ENCODE results near the gene CTSH.

CTSH gene

DNA sequence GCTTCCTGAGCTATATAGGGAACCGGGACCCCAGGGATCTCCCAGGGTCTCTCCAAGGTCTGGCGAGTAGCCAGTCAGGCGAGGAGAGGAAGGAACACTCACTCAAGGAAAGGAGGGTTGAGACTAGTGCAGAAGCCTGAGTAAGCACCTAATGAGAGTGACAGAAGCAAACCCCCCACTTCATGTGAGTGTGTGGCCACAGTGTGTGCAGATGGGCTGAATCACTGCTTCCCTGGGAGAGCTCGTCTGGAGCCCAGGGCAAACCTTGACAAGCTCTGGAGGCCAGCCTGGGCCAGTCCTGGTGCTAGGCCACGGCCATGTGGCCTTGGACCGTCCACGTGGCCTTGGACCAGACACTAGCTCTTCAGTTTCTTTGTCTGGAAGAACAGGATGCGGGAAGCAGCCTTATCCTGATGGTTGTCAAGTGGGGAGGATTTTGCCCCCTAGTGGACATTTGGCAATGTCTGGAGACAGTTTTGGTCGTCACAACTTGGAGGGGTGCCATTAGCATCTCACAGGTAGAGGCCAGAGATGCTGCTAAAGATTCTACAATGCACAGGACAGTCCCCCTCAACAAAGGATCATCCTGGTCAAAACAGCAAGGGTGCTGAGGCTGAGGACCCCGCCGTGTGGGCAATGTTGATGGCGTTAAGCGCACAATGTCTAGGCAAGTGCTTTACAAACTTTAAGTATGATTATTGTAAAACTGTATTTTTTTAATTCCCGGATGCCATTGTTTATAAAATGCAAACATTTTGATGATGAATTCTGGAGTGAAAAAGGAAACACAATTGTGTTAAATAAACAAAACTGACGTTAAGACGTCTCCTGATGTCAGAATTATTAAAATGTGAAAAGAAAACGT, 34.8 kb upstream of the CTSH start:
- in situ Hi-C loops (cut with MboI; ENCODE audit: low pct_unique_long_range_greater_than_20kb, low sequenced_read_pairs): no loop called here
- DNase-seq: peak; percentile 87

GRCh38 chr15:78978601-78979179, 33.8 kb upstream of the CTSH start:
- no peak for DNase-seq
- in situ Hi-C loops (cut with MboI; ENCODE audit: low pct_unique_long_range_greater_than_20kb, low sequenced_read_pairs): no loop called here

DNA sequence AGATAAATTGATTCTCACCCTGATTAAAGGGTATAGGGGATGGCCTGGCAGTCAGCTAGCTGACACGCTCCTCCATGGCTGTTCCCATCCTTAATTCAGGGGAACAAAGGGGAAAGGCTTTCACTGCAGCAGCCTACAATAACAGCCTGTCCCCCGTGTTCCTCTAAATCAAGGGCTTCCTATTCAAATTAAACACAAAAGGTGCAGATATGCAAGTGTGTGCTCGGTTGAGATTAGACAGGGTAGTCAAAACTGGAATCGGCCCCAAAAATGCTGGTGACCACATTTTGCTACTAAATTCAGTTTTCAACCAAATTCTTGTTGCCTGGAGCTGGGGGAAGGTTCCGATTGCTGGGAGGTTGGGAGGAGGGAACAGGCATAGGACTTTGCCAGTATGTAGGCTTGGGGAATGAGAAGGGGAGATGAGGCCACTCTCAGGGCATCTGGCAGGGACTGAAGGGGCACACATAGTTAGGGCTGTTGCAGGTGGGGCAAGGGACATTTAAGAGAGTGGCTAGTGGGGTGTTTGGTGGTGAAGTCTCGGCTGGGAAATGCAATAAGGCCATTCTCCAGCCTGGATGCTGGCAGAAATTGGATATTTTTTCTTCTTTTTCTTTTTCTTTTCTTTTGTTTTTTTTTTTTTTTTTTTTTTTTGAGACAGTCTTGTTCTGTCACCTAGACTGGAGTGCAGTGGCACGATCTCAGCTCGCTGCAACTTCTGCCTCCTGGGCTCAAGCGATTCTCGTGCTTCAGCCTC, 32.9 kb upstream of the CTSH start:
- in situ Hi-C loops (cut with MboI; ENCODE audit: low pct_unique_long_range_greater_than_20kb, low sequenced_read_pairs): no loop called here
- no peak for DNase-seq

DNA sequence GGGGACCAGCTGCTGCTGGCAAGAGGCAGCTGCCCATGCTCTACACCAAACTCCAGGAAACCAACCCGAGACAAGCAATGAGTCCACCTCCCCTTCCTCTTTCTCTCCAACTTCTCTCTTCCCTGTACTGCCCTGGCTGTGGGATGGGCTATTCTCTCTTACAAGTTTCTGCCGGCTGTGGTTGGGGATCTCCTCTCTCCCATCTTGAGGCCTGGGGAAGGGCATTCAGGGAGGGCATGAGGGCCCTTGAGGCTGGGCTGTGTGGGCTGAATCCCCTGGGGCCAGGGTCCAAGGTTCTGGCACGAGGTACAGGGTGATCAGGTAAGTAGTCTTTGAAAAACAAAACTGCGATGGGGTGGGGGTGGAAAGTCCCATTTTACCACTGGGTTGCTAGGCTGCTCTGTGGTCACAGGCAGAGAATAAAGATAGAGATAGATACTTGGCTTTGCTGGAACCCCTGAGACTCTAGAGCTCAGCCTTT, 32.3 kb upstream of the CTSH start:
- in situ Hi-C loops (cut with MboI; ENCODE audit: low pct_unique_long_range_greater_than_20kb, low sequenced_read_pairs): no loop called here

DNA sequence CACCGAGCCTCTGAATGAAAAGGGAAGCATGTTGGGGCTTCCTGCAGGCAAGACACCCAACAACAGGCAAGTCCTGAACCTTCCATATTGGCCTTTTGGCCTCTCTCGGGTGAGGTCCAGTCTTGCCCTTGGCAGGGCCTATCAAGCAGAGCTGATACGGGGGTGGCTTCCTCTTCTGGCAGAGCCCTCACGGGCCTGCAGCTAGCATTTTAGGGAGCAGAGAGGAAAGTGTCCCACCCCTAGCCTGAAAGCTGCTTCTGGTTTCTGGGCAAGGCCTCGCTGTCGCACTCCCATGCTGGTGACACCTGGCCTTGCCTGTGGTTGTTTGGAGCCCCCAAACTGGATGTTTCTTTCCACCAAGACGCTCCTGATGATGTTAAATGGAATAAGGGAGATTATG, 31.8 kb upstream of the CTSH start:
- in situ Hi-C loops (cut with MboI; ENCODE audit: low pct_unique_long_range_greater_than_20kb, low sequenced_read_pairs): no loop called here
- DNase-seq: no peak

More for the DNA sequence above, 32.3 kb upstream of the CTSH start:
- DNase-seq: peak; percentile 90

DNA sequence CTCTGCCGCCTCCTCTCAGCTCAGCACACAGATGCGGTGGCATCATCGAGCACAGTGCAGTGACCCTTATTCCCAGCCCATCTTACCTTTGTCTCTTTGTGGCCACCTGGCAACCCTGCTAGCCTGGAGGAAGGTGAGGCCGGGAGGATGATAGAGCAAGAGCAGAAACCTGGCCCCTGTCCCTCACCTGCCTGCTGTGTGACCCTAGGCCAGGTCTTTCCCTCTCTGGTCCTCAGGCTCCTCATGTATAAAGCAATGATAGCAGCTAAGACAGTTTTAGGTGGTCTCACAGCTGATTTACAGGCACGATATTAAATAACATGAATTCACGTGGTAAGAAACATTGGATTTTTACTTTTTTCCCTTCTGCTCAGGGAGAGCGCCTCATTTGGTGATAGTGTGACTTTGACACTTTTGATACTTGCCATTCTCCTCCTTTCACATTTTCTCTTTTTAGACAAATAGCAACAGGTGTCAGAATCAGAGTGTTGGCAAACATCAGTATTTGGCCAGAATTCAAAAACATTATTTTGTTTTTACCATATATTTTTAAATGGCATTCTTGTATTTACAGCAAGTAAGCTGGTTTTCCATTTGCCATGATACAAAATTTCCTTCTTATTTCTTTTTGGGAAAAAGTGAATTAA, 29.5 kb upstream of the CTSH start:
- in situ Hi-C loops (cut with MboI; ENCODE audit: low pct_unique_long_range_greater_than_20kb, low sequenced_read_pairs): no loop called here
- DNase-seq: no peak

GRCh38 chr15:78969687-78970349, 25.0 kb upstream of the CTSH start:
- DNase-seq: no peak
- in situ Hi-C loops (cut with MboI; ENCODE audit: low pct_unique_long_range_greater_than_20kb, low sequenced_read_pairs): no loop called here

DNA sequence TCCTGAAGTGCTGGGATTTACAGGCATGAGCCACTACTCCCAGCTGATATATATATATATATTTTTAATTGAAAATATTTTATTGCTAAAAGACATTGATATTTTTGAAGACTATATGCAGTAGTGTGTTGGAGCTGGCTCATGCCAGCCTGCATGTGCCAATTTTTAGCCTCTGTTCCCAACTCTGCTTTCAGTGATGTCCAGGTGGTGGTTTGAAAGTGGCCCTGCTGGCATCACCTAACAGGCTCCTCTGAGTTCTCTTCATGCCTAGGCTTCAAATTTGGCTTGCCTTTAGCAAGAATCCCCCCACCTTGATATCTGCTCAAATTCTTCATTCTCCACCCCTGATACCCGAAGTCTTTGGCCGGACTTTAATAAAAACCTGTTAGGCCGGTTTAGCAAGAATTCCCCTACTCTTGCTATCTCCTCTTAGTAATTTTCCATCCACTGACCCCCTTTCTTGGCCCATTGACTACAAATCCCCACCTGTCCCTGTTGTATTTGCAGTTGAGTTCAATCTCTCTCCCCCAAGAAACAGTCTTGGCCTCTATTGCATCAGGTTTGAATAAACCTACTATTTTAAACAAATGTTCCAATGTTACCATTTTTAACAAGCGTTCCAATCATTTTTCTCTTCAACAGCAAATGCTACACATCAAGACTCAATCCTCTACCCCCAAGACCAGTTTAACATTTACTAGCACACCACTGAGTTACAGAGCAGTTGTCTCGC, 23.9 kb upstream of the CTSH start:
- DNase-seq: no peak
- in situ Hi-C loops (cut with MboI; ENCODE audit: low pct_unique_long_range_greater_than_20kb, low sequenced_read_pairs): no loop called here

- in situ Hi-C loops (cut with MboI; ENCODE audit: low pct_unique_long_range_greater_than_20kb, low sequenced_read_pairs): no loop called here
- DNase-seq: no peak
Observed at GRCh38 chr15:78968114-78968513, 23.3 kb upstream of the CTSH start.

DNA sequence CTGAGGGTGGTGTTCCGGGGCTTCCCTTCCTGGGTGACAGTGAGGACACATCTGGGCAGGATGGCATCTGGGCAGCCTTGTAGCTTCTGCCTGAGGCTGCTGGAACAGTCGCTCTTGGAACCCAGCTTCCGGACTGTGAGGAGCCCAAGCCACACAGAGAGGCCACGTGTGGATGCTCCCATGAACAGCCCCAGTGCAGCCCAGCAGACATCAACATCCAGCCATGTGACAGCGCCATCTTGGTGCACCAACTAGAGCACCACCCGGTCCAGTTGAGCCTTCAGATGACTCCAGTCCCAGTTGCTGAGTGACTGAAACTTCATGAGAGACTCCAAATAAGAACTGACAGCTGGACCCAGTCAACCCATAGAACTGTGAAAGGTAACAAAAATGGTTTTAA, 15.5 kb upstream of the CTSH start:
- in situ Hi-C loops (cut with MboI; ENCODE audit: low pct_unique_long_range_greater_than_20kb, low sequenced_read_pairs): no loop called here
- no peak for DNase-seq

DNA sequence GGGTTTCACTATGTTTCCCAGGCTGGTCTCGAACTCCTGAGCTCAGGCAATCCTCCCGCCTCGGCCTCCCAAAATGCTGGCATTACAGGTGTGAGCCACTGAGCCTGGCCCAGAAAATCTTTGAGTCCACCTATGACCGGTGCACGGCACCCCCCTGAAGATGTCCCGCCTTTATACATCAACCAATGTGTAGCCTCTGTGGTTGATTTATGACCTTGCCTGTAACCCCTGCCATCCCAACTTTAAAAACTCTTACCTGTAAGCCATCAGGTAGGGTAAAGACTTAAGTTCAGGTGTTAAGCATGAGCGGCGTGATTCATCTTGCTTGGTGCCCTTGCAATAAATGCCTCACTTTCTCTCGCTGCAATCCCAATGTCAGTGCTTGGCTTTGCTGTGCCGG, 14.5 kb upstream of the CTSH start:
- in situ Hi-C loops (cut with MboI; ENCODE audit: low pct_unique_long_range_greater_than_20kb, low sequenced_read_pairs): no loop called here
- no peak for DNase-seq

DNA sequence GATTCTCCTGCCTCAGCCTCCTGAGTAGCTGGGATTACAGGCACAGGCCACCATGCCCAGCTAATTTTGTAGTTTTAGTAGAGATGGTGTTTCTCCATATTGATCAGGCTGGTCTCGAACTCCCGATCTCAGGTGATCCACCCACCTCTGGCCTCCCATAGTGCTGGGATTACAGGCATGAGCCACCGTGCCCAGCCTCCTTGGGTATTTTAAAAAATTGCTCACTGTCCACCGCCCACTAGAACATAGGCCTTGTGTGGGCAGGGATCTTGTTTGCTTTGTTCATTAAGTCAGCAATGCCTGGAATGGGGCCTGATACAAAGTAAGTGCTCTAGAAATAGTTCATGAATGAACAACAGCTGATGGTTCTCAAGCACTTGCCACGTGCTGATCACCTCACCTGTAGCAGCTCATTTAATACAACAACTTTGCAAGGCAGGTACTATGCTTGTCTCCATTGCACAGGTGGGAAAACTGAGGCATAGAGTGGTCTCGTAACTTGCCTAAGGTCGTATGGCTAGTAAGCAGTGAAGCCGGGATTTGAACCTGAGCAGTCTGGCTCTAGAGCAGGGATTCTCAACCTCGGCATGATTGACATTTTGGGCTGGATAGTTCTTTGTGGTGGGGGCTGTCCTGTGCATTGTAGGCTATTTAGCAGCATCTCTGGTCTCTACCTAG, 12.7 kb upstream of the CTSH start:
- in situ Hi-C loops (cut with MboI; ENCODE audit: low pct_unique_long_range_greater_than_20kb, low sequenced_read_pairs): no loop called here
- no peak for DNase-seq

- in situ Hi-C loops (cut with MboI; ENCODE audit: low pct_unique_long_range_greater_than_20kb, low sequenced_read_pairs): no loop called here
- no peak for DNase-seq
Observed at GRCh38 chr15:78956937-78957336, 12.1 kb upstream of the CTSH start.

DNA sequence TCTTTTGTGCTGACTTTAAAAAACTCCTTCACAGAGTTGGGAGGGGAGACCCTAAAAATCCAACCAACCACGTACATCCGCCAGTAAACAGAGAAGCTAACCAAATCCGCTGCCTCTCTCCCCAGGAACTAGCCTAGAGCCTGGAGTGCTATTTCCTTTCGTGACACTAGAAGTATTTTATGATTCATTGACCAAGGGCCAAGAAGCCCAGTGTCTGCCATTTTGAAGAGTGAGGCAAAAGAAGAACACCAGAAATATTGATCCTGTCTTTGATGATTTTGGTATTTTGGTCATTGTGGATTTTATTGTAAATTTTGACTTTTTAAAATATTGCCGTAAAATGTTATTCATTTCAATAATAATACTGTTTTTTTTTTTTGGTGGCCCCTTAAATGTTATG, 10.5 kb upstream of the CTSH start:
- in situ Hi-C loops (cut with MboI; ENCODE audit: low pct_unique_long_range_greater_than_20kb, low sequenced_read_pairs): no loop called here

DNA sequence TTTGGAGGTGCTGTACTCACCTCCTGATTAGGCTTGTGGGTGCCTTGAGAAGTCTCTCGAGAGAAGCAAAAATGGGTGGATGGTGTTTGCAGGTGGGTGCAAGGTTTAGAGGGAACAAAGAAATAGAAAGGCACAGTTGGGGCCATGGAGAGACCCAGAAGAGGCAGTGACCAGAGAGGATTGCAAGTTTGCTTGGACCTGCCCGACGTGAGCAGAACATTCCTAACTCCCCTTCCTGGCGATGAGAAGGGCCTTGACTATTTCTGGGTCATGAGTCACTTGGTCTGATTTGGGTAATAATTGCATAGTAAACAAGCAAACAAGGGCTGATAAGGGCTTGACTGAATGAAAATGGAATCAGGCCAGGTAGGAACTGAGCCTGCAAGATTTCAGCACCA, 7.0 kb upstream of the CTSH start:
- in situ Hi-C loops (cut with MboI; ENCODE audit: low pct_unique_long_range_greater_than_20kb, low sequenced_read_pairs): no loop called here
- DNase-seq: no peak

More for the DNA sequence above, 10.5 kb upstream of the CTSH start:
- no peak for DNase-seq

DNA sequence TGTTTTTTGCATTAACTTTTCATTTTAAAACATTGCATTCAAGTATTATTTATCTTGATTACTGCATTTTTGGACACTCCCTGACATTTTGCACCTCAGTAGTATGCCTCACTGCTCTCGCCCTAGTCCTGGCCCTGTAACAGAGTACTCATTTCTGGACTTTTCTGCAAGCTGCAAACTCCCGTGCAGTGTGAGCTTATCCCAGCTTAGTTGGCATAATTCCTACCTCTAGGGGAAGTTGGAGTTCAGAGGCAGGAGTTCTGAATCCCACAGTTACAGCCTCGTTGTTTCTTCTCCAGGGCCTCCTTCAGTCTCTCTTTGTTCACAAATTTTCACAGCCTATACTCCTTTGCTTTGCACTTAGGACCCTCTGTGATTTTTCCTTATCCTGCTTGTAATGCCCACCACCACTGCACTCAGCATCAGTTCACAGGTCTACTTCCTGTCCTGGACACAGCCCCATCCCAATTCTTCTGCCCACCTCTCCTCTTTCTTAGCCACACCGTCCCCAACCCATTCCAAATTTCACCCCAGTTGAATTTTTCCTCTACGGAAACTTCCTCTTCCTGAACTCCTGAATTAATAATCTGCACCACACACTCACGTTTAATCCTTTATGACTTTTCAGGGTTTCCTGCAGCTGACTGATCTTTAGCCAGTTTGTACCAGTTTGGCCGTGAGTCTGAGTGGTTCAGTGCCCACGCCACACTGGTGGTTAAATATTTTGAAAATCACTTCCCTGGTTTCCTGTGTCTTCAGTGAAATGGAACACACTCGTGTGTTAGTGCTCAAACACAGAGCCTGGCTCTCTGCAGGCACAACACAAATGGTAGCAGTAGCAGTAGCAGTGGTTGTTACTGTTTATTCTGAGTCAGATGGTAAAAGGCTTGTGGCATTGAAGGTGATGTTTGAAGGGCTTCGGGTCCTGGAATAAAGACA, 6.3 kb upstream of the CTSH start:
- in situ Hi-C loops (cut with MboI; ENCODE audit: low pct_unique_long_range_greater_than_20kb, low sequenced_read_pairs): no loop called here

DNA sequence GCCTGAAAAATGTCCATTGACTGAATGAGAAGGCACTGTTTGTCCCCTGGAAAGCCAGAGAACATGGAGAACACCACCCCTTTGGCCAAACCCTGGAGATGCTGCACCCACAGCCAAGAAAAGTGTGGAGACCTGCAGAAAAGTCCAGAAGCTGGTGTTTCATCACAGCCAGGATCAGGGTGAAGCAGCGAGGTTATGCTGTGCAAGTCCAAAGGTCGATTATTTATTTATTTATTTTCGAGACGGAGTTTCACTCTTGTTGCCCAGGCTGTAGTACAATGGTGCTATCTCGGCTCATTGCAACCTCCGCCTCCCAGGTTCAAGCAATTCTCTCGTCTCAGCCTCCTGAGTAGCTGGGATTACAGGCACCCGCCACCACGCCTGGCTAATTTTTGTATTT, 5.5 kb upstream of the CTSH start:
- in situ Hi-C loops (cut with MboI; ENCODE audit: low pct_unique_long_range_greater_than_20kb, low sequenced_read_pairs): no loop called here

More for the DNA sequence above, 6.3 kb upstream of the CTSH start:
- DNase-seq: peak; percentile 69

More for the DNA sequence above, 5.5 kb upstream of the CTSH start:
- no peak for DNase-seq
